Right lobe of liver (tissue), 4 donors: ENCODE data around the gene NPEPL1.

Experiments
- POLR2A ChIP-seq: fragments of 450-650 bp; IDR thresholded peaks from one replicate; pipeline ENCODE4 v1.6.1; 2017; ENCODE audit warnings: antibody characterized with exemption, mild to moderate bottlenecking
- TF ChIP-seq, protein P1 (sequence below), 4 donors: fragments of 200-600 bp in 3 of 4; fragments of 450-650 bp in 1 of 4; IDR thresholded peaks; one replicate each; pipeline versions ENCODE4 v1.5.1 to v1.8.0; 2016 to 2022; ENCODE audit warnings: antibody characterized with exemption in 4 of 4, mild to moderate bottlenecking in 2 of 4
- donor health status: DM: no; HTN: no; CAD: no.
- donor health status: DM: no; HTN: no; CAD: no.
- donor health status: DM: no; HTN: yes; CAD: no.

- TF ChIP-seq, protein P1, sequence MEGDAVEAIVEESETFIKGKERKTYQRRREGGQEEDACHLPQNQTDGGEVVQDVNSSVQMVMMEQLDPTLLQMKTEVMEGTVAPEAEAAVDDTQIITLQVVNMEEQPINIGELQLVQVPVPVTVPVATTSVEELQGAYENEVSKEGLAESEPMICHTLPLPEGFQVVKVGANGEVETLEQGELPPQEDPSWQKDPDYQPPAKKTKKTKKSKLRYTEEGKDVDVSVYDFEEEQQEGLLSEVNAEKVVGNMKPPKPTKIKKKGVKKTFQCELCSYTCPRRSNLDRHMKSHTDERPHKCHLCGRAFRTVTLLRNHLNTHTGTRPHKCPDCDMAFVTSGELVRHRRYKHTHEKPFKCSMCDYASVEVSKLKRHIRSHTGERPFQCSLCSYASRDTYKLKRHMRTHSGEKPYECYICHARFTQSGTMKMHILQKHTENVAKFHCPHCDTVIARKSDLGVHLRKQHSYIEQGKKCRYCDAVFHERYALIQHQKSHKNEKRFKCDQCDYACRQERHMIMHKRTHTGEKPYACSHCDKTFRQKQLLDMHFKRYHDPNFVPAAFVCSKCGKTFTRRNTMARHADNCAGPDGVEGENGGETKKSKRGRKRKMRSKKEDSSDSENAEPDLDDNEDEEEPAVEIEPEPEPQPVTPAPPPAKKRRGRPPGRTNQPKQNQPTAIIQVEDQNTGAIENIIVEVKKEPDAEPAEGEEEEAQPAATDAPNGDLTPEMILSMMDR (IDR thresholded peaks at IDR 0.05) = no peak
- no peak for TF ChIP-seq POLR2A
These were observed 13.7 kb downstream of the NPEPL1 start for GRCh38 chr20:58706150-58706892.
